Psoas muscle (tissue), 8 donors: ENCODE data around the gene GPC6. TPM values are rescaled to one million over a fixed set of nuclear protein-coding genes. Genes with fewer than 3 reads are reported as not detected.

ENCODE experiments used
- ATAC-seq, 4 donors: fragments of 200-7000 bp; cut with Tn5 transposase; one replicate each; pipeline ENCODE4 v1.9.1; 2020; ENCODE audit warnings: moderate library complexity in 3 of 4, mild to moderate bottlenecking in 2 of 4
- DNase-seq, 2 donors: peaks; one replicate each; pipeline ENCODE4 v3.0.0-alpha.2; 2020
- H3K27ac ChIP-seq: fragments of 200-600 bp; one replicate; pipeline ENCODE4 v1.8.0; 2022
- H3K27me3 ChIP-seq, 3 donors: fragments of 200-600 bp in 1 of 3; one replicate each; pipeline versions ENCODE4 v1.6.1 to v1.8.0; 2013 to 2022; ENCODE audit warnings: low read length in 2 of 3, mild to moderate bottlenecking in 2 of 3, moderate library complexity in 1 of 3; ENCODE audit not compliant: insufficient read depth in 3 of 3
- H3K36me3 ChIP-seq, 2 donors: fragments of 200-600 bp in 1 of 2; one replicate each; pipeline versions ENCODE4 v1.6.1 to v1.8.0; 2013 to 2022; ENCODE audit warnings: low read depth in 1 of 2, mild to moderate bottlenecking in 1 of 2, moderate library complexity in 1 of 2; ENCODE audit not compliant: insufficient read depth in 1 of 2
- H3K4me1 ChIP-seq: fragments of 200-600 bp; one replicate; pipeline ENCODE4 v1.8.0; 2022
- H3K4me3 ChIP-seq: fragments of 200-600 bp; one replicate; pipeline ENCODE4 v1.8.0; 2022; ENCODE audit warnings: mild to moderate bottlenecking
- H3K9me3 ChIP-seq: fragments of 200-600 bp; one replicate; pipeline ENCODE4 v1.8.0; 2022
- WGBS, 3 donors: extraction: QIAGEN DNeasy Blood & Tissue Kit; methylation state at CpG; one replicate each; pipeline versions ENCODE4 v1.1.6 to v1.1.7; 2013; 5-methylcytosine and 5-hydroxymethylcytosine counted together
- intact Hi-C, 2 donors: fragments of 100-400 bp; cut with DNase I; formaldehyde crosslinking; loops; one replicate each; pipeline versions ENCODE4 v1.11.0 to v1.14.2; 2022
- polyA plus RNA-seq, 3 donors: library from polyadenylated mRNA; stranded (reverse); fragments of 200-250 nt; gene quantifications; one replicate each; pipeline ENCODE4 v1.2.3, GENCODE V29; 2013
- total RNA-seq, 4 donors: library from RNA; stranded (reverse); fragmentation: NEBNext Ultra II Directional in 2 of 4; extraction: Animal tissue kit (Norgen Biotek cat#: 25700) in 2 of 4; gene quantifications; one replicate each; pipeline versions ENCODE4 v1.2.1 to v1.2.4, GENCODE V29; 2021 to 2023
- TF ChIP-seq, protein P1 (sequence below): fragments of 200-600 bp; IDR thresholded peaks from one replicate; pipeline ENCODE4 v1.8.0; 2022; ENCODE audit warnings: antibody characterized with exemption
- donor health status: healthy with polysubstance abuse.
- donor health status: DM: no; HTN: no; CAD: no; lungs with moderate emphysema.
- donor health status: Bipolar disorder and iron deficiency.
- donor health status: healthy.
- donor health status: DM: yes; HTN: yes; CAD: no.
- donor health status: DM: no; HTN: no; CAD: no.
- donor health status: DM: no; HTN: no; CAD: no.
- donor health status: DM: yes; HTN: yes; CAD: no.

Gene GPC6
- total and polyA plus RNA-seq, 7 donors, result 0.07 to 3.7 (median 0.57) TPM

DNA sequence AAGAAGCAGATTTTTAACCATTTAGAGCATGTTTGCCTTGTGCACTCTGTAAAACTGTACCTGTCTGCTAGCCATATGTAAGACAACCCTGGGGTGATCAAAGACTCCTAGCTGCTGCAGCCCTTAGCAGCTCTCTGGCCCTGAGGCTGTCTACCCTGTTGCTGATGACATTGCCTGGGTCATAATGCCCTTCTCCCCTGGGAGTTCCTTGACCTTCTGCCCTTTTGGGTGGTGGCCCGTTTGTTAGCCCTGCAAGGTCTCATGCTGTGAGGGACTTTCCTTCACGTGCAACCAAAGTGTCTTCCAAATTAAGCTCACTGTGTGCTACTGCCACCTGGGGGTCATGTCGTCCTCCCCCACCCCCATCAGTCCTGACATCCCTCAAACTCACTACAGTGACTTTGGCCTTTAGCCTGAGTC, 7.4 kb downstream of the GPC6 start:
- TF ChIP-seq, protein P1, sequence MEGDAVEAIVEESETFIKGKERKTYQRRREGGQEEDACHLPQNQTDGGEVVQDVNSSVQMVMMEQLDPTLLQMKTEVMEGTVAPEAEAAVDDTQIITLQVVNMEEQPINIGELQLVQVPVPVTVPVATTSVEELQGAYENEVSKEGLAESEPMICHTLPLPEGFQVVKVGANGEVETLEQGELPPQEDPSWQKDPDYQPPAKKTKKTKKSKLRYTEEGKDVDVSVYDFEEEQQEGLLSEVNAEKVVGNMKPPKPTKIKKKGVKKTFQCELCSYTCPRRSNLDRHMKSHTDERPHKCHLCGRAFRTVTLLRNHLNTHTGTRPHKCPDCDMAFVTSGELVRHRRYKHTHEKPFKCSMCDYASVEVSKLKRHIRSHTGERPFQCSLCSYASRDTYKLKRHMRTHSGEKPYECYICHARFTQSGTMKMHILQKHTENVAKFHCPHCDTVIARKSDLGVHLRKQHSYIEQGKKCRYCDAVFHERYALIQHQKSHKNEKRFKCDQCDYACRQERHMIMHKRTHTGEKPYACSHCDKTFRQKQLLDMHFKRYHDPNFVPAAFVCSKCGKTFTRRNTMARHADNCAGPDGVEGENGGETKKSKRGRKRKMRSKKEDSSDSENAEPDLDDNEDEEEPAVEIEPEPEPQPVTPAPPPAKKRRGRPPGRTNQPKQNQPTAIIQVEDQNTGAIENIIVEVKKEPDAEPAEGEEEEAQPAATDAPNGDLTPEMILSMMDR, result no peak
- Histone ChIP-seq H3K36me3 (no peaks in the 10 kb centered on the region), H3K27ac (no peak overlapping the region), H3K9me3 (no peaks in the 10 kb centered on the region), H3K4me1 (no peaks in the 10 kb centered on the region), H3K4me3 (no peak overlapping the region), H3K27me3 (peaks cover 0 to 5% (median 0%) of the 10 kb centered on the region in 3 donors)
- intact Hi-C loops, result no loop called here
- ATAC-seq (no peak), DNase-seq (no peak)
- 27 to 47% (median 38%) methylated on average over 3 of the region's 3 CpGs for WGBS, 3 donors

DNA sequence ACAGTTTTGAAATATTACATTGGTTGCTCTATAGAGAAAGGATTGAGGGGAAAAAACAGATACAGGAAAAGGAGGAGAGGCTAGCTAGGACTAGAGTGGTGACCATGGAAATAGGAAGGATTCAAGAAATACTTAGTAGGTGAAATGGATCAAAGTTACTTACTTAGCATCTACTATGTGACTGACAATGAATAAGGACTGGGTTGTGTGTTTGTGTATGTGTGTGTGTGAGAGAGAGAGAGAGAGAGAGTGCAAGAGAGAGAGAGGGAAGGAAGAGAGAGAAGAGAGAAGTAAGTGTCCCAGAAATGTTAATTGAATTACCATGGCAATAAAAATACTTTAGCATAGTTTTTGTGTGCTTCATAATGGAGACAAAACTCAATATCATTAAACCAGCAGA, 7.9 kb downstream of the GPC6 start:
- Histone ChIP-seq H3K4me1 (no peaks in the 10 kb centered on the region), H3K27ac (no peak overlapping the region), H3K9me3 (no peaks in the 10 kb centered on the region), H3K27me3 (peaks cover 0 to under 1% (median 0%) of the 10 kb centered on the region in 3 donors), H3K4me3 (no peak overlapping the region), H3K36me3 (no peaks in the 10 kb centered on the region)
- intact Hi-C loops, result no loop called here
- TF ChIP-seq, protein P1, result no peak
- ATAC-seq, result no peak
- DNase-seq, result no peak

DNA sequence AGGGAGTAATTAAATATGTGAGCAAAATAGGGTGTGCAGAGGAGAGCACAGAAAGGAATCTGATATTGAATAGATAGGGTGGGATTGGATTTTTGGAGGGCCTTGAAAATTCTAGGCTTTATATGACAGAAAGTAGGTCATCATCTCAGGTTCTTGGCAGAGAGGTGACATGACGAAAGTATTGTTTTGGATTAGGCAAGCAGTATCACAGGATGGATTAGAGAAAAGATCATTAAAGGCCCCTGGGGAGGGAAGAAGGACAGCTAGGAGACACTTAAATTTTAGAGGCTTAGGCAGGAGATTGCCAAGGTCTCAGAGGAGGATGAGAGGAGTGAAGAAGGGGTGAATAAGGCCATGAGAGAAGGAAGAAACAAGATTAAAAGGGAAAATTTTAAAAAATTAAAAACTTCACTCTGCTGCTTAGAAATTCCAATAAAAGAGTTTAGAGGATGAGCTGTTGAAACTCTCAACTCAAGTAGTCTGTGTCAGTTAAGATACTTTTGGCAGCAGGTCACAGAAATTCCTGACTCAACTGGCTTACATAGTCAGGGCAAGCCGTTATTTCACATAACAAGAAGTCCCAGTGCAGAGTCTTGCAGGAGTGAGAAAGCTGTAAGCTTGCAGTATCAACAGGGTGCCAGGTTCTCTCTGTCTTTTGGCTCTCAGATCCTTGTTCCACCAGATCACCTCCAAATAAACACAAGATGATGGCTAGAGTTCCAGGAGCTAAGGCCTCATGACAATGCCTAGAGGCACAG, 8.8 kb downstream of the GPC6 start:
- no peaks in the 10 kb centered on the region for H3K36me3 ChIP-seq
- H3K9me3 ChIP-seq, result no peaks in the 10 kb centered on the region
- no peak overlapping the region for H3K4me3 ChIP-seq
- no peak for DNase-seq
- H3K4me1 ChIP-seq, result no peaks in the 10 kb centered on the region
- intact Hi-C loops, result no loop called here
- H3K27me3 ChIP-seq, result no peaks in the 10 kb centered on the region
- TF ChIP-seq, protein P1, result no peak
- H3K27ac ChIP-seq, result no peak overlapping the region
- ATAC-seq, result peak in 3 of 4 donors; percentile 44 to 67 (median 53)
- WGBS, 3 donors, result 29 to 57% (median 31%) methylated on average over 2 of the region's 2 CpGs

DNA sequence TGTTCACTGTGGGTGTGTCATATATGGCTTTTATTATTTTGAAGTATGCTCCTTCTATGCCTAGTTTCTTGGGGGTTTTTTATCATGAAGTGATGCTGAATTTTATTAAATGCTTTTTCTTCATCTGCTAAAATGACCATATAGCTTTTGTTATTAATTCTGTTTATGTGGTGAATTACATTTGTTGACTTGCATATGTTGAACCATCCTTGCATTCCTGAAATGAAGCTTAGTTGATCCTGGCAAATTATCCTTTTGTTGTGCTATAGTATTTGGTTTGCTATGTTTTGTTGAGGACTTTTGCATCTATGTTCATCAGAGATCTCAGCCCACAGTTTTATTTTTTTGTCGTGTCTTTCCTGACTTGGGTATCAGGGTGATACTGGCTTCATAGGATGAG, 12.1 kb downstream of the GPC6 start:
- no peak overlapping the region for H3K4me3 ChIP-seq
- H3K27me3 ChIP-seq, result no peaks in the 10 kb centered on the region
- WGBS, 3 donors, result 93 to 100% (median 100%) methylated on average over 1 of the region's 1 CpG
- TF ChIP-seq, protein P1, result no peak
- DNase-seq (no peak), ATAC-seq (no peak)
- no peaks in the 10 kb centered on the region for H3K4me1 ChIP-seq
- no peaks in the 10 kb centered on the region for H3K9me3 ChIP-seq
- H3K27ac ChIP-seq, result no peak overlapping the region
- H3K36me3 ChIP-seq, result no peaks in the 10 kb centered on the region
- intact Hi-C loops, result no loop called here
